Stomach (tissue), 9 donors: ENCODE results near the gene DACT2. TPM values are rescaled to one million over a fixed set of nuclear protein-coding genes. Genes with fewer than 3 reads are reported as not detected.

ENCODE experiments used
- DNase-seq, 2 donors: peaks; one replicate each; pipeline versions ENCODE4 v3.0.0 to v3.0.0-alpha.2; 2013 to 2019
- H3K27ac ChIP-seq, 5 donors: fragments of 200-600 bp in 4 of 5; sonication (generic) in 4 of 5; one replicate each; pipeline ENCODE4 v1.5.1; 2013 to 2019; ENCODE audit warnings: mild to moderate bottlenecking in 1 of 5, moderate library complexity in 1 of 5
- H3K27me3 ChIP-seq, 3 donors: fragments of 200-600 bp; sonication (generic); one replicate each; pipeline ENCODE4 v1.5.1; 2017 to 2019; ENCODE audit warnings: mixed run types in 1 of 3
- H3K36me3 ChIP-seq, 4 donors: fragments of 200-600 bp; sonication (generic); 1 replicate in 3 of 4; 2 replicates in 1 of 4; pipeline ENCODE4 v1.5.1; 2016 to 2019
- H3K4me1 ChIP-seq, 4 donors: fragments of 200-600 bp; sonication (generic); one replicate each; pipeline ENCODE4 v1.5.1; 2016 to 2019
- H3K4me3 ChIP-seq, 4 donors: fragments of 200-600 bp; sonication (generic) in 3 of 4; one replicate each; pipeline ENCODE4 v1.5.1; 2016 to 2019; ENCODE audit warnings: mild to moderate bottlenecking in 1 of 4
- H3K9me3 ChIP-seq, 4 donors: fragments of 200-600 bp; sonication (generic); one replicate each; pipeline ENCODE4 v1.5.1; 2016 to 2019
- EP300 ChIP-seq: sonication (generic); formaldehyde crosslinking; IDR thresholded peaks from one replicate; pipeline ENCODE4 v1.6.1; 2017; ENCODE audit warnings: antibody characterized with exemption
- POLR2A ChIP-seq, 4 donors: fragments of 450-650 bp; IDR thresholded peaks; one replicate each; pipeline ENCODE4 v1.6.1; 2016; ENCODE audit warnings: antibody characterized with exemption in 4 of 4, control low read depth in 2 of 4, mild to moderate bottlenecking in 1 of 4, moderate library complexity in 1 of 4
- POLR2AphosphoS5 ChIP-seq, 3 donors: sonication (generic); formaldehyde crosslinking; IDR thresholded peaks; one replicate each; pipeline ENCODE4 v1.6.1; 2016; ENCODE audit warnings: antibody characterized with exemption in 3 of 3
- WGBS, 5 donors: extraction: QIAGEN DNeasy Blood & Tissue Kit in 3 of 5; methylation state at CpG; one replicate each; pipeline versions ENCODE4 v1.1.5 to v1.1.7; 2013 to 2018; 5-methylcytosine and 5-hydroxymethylcytosine counted together
- intact Hi-C: fragments of 100-400 bp; cut with DNase I; formaldehyde crosslinking; loops from one replicate; pipeline ENCODE4 v1.15.1; 2023; ENCODE audit warnings: low total_unique reads
- polyA plus RNA-seq, 3 donors: library from polyadenylated mRNA; stranded (reverse); fragments of 200-250 nt; gene quantifications; one replicate each; pipeline ENCODE4 v1.2.3, GENCODE V29; 2013
- total RNA-seq, 5 donors: library from RNA; depleted of rRNA; stranded (reverse); fragments of >200 nt; gene quantifications; one replicate each; pipeline versions ENCODE4 v1.1.0 to v1.2.3, GENCODE V29; 2014 to 2016
- TF ChIP-seq, protein P1 (sequence below), 7 experiments: fragments of 450-650 bp in 4 of 7; fragments of 200-600 bp in 3 of 7; sonication (generic) in 3 of 7; IDR thresholded peaks; one replicate each; pipeline ENCODE4 v1.5.1; 2016 to 2019; ENCODE audit warnings: antibody characterized with exemption in 7 of 7, control low read depth in 2 of 7, mild to moderate bottlenecking in 1 of 7
- donor health status: healthy with polysubstance abuse.
- donor health status: Bipolar disorder and iron deficiency.
- donor health status: healthy.

The DACT2 gene
- total and polyA plus RNA-seq, 8 donors: 0.44 to 4.9 (median 0.74) TPM; not detected in 2

DNA sequence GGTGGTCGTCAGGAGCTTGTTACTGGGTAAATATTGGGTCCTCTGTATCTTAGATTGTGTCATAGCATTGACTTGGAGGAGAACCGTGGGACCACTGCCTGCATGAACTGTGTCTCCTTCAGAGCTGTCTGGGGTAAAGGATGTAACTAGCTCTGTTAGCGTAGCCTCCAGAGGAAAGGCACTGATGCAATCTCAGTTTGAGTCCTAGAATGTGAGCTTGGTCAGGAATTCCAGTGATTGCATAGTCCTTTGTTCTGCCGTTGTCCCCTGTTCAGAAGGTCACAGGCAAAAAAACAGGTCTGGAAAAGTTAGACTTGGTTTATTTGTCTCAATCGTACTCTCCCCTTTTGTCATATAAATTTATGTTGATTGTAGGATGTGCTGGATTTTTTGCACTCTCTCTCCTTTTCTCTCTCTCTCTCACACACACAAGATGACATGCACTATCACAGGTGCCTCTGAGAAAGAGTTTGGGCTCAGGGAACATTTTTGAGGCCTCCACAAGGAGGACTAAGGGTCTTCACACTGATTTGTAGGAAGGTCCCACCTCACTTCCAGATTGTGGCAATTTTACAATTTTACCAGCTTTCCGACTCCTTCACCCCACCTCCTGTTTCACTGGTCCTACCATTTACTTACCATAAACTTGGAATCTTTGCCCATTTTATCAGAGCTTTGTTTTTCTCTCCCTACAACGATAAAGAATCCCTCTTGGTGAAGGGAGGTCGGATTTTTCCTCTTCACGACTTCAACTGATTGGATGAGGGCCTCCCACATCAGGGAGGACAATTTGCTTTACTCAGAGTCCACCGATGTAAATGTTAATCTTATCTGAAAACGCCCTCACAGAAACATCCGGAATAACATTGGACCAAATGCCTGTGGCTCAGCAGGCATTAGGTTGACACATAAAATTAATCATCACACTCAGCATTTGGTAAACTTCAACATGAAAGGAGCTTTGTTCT is 7.0 kb upstream of the DACT2 start:
- Histone ChIP-seq H3K9me3 (no peaks in the 10 kb centered on the region), H3K4me3 (no peak overlapping the region), H3K27me3 (peaks cover 0 to 4% (median 0%) of the 10 kb centered on the region in 3 donors), H3K27ac (no peak overlapping the region), H3K36me3 (no peaks in the 10 kb centered on the region), H3K4me1 (no peaks in the 10 kb centered on the region)
- TF ChIP-seq EP300: no peak
- no peak for TF ChIP-seq POLR2AphosphoS5 (IDR thresholded peaks at IDR 0.05)
- TF ChIP-seq POLR2A (IDR thresholded peaks at IDR 0.05): no peak
- TF ChIP-seq, protein P1, sequence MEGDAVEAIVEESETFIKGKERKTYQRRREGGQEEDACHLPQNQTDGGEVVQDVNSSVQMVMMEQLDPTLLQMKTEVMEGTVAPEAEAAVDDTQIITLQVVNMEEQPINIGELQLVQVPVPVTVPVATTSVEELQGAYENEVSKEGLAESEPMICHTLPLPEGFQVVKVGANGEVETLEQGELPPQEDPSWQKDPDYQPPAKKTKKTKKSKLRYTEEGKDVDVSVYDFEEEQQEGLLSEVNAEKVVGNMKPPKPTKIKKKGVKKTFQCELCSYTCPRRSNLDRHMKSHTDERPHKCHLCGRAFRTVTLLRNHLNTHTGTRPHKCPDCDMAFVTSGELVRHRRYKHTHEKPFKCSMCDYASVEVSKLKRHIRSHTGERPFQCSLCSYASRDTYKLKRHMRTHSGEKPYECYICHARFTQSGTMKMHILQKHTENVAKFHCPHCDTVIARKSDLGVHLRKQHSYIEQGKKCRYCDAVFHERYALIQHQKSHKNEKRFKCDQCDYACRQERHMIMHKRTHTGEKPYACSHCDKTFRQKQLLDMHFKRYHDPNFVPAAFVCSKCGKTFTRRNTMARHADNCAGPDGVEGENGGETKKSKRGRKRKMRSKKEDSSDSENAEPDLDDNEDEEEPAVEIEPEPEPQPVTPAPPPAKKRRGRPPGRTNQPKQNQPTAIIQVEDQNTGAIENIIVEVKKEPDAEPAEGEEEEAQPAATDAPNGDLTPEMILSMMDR (IDR thresholded peaks at IDR 0.05): no peak
- DNase-seq: peak in 1 of 2 donors; percentile 55
- 16 to 30% (median 23%) methylated on average over 12 of the region's 12 CpGs for WGBS, 5 donors
- intact Hi-C loops: no loop called here

DNA sequence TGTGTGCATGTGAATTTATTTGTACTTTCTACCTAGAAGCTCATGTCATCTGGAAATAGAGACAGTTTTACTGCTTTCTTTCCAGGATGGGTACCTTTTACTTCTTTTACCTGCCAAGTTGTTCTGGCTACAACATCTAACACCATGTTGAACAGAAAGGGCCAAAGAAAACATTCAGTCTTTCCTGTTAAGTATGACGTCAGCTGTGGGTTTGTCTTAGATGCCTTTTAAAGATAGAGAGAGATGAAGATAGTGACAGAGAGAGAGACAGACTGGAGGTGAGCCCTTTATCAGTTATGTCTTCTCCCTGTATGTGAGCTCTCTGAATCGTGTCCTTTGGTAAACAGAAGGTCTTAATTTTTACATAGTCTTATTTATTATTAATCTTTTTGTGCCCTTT is 3.4 kb upstream of the DACT2 start:
- DNase-seq: no peak
- intact Hi-C loops: no loop called here
- Histone ChIP-seq H3K4me1 (peaks cover 0 to 19% (median 13%) of the 10 kb centered on the region in 4 donors), H3K27me3 (peaks cover 0 to 35% (median 15%) of the 10 kb centered on the region in 3 donors), H3K36me3 (no peaks in the 10 kb centered on the region), H3K4me3 (no peak overlapping the region), H3K27ac (no peak overlapping the region), H3K9me3 (peaks cover 0 to 4% (median 1%) of the 10 kb centered on the region in 4 donors)
- 13 to 39% (median 30%) methylated on average over 2 of the region's 2 CpGs for WGBS, 5 donors
- no peak for TF ChIP-seq POLR2AphosphoS5 (IDR thresholded peaks at IDR 0.05)
- TF ChIP-seq EP300: no peak
- TF ChIP-seq POLR2A (IDR thresholded peaks at IDR 0.05): no peak
- TF ChIP-seq, protein P1 (IDR thresholded peaks at IDR 0.05): no peak

DNA sequence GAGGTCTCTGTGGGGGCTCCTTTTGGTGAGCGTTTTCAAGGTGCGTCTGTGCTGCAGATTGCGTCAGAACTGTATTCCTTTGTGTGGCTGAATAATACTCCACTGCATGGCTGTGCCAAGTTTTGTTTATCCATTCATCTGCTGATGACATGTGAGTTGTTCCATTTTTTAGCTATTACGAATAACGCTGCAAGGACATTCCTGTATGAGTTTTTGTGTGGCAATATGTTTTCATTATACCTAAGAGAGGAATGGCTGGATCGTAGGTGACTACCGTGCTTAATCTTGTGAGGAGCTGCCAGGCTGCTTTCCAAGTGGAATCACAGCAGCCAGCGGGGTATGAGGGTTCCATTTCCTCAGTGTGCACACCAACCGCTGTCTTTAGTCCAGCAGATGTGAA is 1.1 kb upstream of the DACT2 start:
- TF ChIP-seq EP300 (no peak), POLR2AphosphoS5 (IDR thresholded peaks at IDR 0.05) (no peak), POLR2A (IDR thresholded peaks at IDR 0.05) (no peak)
- TF ChIP-seq, protein P1 (IDR thresholded peaks at IDR 0.05): no peak
- no peak for DNase-seq
- 92 to 95% (median 92%) methylated on average over 9 of the region's 9 CpGs for WGBS, 5 donors
- H3K36me3 ChIP-seq: no peaks in the 10 kb centered on the region
- H3K4me1 ChIP-seq: peaks cover 0 to 19% (median 13%) of the 10 kb centered on the region in 4 donors
- intact Hi-C loops: no loop called here
- no peak overlapping the region for H3K27ac ChIP-seq
- H3K4me3 ChIP-seq: no peak overlapping the region
- H3K9me3 ChIP-seq: peaks cover 0 to 4% (median 1%) of the 10 kb centered on the region in 4 donors
- H3K27me3 ChIP-seq: peaks cover 0 to 37% (median 15%) of the 10 kb centered on the region in 3 donors

DNA sequence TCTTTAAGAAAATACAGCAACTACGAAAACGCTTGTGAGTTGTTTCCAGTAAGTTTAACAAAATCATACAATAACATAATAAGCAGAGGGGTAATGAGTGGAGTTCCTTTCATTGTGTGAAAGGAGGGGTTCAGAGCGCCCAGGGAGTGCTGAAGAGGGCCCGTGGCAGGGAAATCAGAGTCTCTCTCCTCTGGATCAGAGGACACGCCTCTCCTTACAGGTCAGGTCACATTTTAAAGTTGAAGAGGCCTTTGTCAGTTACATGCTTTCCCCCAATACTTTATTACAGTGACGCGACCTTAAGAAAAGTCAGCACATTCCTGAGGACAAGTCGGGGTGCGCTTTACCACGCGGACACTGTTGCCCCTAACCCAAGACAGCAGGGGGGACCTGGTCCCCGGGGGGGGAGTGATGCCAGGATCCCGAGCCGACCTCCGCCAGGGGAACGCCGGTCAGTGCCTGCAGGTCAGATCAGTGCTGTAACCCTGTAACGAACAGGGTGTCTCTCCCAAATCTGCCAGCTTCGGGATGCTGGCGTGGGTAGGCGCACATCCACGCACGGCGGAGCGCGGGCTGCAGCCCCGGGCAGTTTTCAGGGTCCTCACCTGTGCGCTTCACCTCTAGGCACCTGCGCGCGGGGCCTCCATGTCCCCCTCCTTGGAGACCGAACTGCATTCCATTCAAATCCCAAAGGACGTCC is 848 bp downstream of the DACT2 start:
- Histone ChIP-seq H3K4me1 (peaks cover 0 to 29% (median 13%) of the 10 kb centered on the region in 4 donors), H3K9me3 (peaks cover 0 to 4% (median 1%) of the 10 kb centered on the region in 4 donors), H3K27ac (no peak overlapping the region), H3K4me3 (peak overlapping the region; percentile 48 to 55 (median 50)), H3K36me3 (no peaks in the 10 kb centered on the region), H3K27me3 (peaks cover 0 to 48% (median 15%) of the 10 kb centered on the region in 3 donors)
- intact Hi-C loops: no loop called here
- no peak for TF ChIP-seq POLR2AphosphoS5 (IDR thresholded peaks at IDR 0.05)
- TF ChIP-seq, protein P1 (IDR thresholded peaks at IDR 0.05): no peak
- TF ChIP-seq POLR2A (IDR thresholded peaks at IDR 0.05): no peak
- TF ChIP-seq EP300: no peak
- WGBS, 5 donors: 18 to 38% (median 27%) methylated on average over 18 to 33 of the region's 33 CpGs
- no peak for DNase-seq
